ENCODE measurements around the gene MAML1. TPM values are rescaled to one million over a fixed set of nuclear protein-coding genes. Genes with fewer than 3 reads are reported as not detected.

The MAML1 gene
- total and polyA plus RNA-seq, 3 donors from 2014 or later = 23.5 to 60.7 (median 52.5) TPM

DNA sequence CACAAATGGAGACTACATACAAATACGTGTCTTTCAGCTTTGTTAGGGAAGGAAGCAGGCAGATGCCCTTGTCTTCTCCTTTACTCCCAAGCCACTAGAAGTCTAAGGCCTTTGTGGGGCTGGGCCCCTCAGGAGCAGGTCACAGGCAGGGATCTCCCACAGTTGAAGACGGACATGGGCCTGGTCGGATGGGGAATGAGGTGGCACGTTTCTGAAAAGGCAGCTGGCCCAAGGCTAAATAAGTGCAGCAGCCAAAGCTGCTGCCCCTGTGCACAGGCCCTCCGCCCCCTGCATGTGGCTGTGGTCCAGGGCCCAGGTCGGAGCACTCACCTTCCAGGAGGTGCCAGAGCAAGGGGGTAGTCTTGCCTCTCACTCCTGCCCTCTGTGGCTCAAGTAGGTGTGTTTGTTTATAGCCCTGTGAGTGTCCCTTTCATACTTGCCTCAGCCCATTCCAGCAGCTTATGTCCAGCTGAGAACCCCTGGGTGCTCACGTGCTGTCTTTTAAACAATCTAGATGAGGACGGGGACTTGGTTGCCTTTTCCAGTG lies 89.9 kb downstream of the MAML1 start:
- no peak for DNase-seq
- Histone ChIP-seq H3K9me3 (no peaks in the 10 kb centered on the region), H3K36me3 (ENCODE audit: low read depth, missing control alignments) (no peaks in the 10 kb centered on the region), H3K4me3 (peak overlapping the region; percentile 99 to 100), H3K27me3 (no peaks in the 10 kb centered on the region), H3K27ac (peak overlapping the region; percentile 100), H3K4me1 (peaks cover 56% of the 10 kb centered on the region)
- intact Hi-C loops (cut with DNase I; ENCODE audit: low total_unique reads) = no loop called here
- TF ChIP-seq POLR2A (IDR thresholded peaks at IDR 0.05) = no peak
- TF ChIP-seq, protein P1, sequence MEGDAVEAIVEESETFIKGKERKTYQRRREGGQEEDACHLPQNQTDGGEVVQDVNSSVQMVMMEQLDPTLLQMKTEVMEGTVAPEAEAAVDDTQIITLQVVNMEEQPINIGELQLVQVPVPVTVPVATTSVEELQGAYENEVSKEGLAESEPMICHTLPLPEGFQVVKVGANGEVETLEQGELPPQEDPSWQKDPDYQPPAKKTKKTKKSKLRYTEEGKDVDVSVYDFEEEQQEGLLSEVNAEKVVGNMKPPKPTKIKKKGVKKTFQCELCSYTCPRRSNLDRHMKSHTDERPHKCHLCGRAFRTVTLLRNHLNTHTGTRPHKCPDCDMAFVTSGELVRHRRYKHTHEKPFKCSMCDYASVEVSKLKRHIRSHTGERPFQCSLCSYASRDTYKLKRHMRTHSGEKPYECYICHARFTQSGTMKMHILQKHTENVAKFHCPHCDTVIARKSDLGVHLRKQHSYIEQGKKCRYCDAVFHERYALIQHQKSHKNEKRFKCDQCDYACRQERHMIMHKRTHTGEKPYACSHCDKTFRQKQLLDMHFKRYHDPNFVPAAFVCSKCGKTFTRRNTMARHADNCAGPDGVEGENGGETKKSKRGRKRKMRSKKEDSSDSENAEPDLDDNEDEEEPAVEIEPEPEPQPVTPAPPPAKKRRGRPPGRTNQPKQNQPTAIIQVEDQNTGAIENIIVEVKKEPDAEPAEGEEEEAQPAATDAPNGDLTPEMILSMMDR (IDR thresholded peaks at IDR 0.05) = no peak
- WGBS, 2 donors = 38 to 43% methylated on average over 5 to 8 of the region's 8 CpGs

DNA sequence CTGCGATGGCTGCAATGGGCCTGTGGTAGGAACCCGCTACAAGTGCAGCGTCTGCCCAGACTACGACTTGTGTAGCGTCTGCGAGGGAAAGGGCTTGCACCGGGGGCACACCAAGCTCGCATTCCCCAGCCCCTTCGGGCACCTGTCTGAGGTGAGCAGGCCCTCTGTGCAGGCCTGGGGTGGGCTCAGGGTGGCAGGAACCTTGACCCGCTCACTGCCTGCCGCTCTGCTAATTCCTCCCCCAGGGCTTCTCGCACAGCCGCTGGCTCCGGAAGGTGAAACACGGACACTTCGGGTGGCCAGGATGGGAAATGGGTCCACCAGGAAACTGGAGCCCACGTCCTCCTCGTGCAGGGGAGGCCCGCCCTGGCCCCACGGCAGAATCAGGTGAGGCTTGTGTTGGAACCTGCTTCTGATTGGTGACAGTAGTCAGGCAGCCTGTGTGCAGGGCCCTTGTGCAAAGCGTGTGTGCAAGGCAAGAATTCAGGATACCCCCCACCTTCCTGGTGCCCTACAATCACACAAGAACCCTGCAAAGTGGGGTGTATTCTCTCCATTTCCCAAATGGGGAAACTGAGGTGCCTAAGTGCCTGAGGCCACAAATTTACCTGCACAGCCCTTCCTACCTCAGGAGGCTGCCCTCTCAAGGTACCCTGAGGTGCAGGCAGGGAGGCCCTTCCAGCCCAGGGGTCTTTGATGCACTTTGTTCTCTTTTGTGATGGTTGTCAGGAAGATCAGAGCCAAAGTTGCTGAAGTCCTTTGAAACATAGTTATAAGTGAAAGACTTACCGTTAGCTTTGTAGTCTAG lies 91.5 kb downstream of the MAML1 start:
- Histone ChIP-seq H3K27ac (no peak overlapping the region), H3K27me3 (no peaks in the 10 kb centered on the region), H3K4me3 (no peak overlapping the region), H3K9me3 (no peaks in the 10 kb centered on the region), H3K4me1 (peaks cover 48% of the 10 kb centered on the region), H3K36me3 (ENCODE audit: low read depth, missing control alignments) (no peaks in the 10 kb centered on the region)
- intact Hi-C loops (cut with DNase I; ENCODE audit: low total_unique reads) = no loop called here
- DNase-seq = no peak
- whole genome bisulfite sequencing, 2 donors = 83 to 92% methylated on average over 11 to 22 of the region's 22 CpGs
- TF ChIP-seq POLR2A (IDR thresholded peaks at IDR 0.05) = no peak
- TF ChIP-seq, protein P1 (IDR thresholded peaks at IDR 0.05) = no peak

DNA sequence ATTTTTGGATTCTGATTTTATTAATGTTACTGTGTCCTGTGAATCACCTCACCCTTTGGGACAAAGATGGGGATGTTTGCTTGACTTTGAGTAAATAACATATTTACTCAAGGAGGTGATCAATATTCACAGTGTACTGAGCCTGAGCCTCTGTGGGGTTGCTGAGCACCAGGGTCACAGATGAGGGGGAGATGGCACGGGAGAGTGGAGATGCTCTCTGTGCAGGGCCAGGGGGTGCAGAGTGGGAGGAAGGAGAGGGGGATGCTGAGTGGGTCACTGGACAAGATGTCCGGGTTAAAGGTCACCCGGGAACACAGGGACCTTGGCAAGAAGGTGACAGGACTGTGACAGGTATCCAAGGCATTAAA lies 92.1 kb downstream of the MAML1 start:
- Histone ChIP-seq H3K27me3 (no peaks in the 10 kb centered on the region), H3K4me1 (peaks cover 42% of the 10 kb centered on the region), H3K4me3 (no peak overlapping the region), H3K36me3 (ENCODE audit: low read depth, missing control alignments) (no peaks in the 10 kb centered on the region), H3K27ac (no peak overlapping the region), H3K9me3 (no peaks in the 10 kb centered on the region)
- intact Hi-C loops (cut with DNase I; ENCODE audit: low total_unique reads) = no loop called here
- WGBS, 2 donors = 70 to 88% methylated on average over 3 of the region's 3 CpGs
- TF ChIP-seq, protein P1 (IDR thresholded peaks at IDR 0.05) = no peak
- DNase-seq = no peak

DNA sequence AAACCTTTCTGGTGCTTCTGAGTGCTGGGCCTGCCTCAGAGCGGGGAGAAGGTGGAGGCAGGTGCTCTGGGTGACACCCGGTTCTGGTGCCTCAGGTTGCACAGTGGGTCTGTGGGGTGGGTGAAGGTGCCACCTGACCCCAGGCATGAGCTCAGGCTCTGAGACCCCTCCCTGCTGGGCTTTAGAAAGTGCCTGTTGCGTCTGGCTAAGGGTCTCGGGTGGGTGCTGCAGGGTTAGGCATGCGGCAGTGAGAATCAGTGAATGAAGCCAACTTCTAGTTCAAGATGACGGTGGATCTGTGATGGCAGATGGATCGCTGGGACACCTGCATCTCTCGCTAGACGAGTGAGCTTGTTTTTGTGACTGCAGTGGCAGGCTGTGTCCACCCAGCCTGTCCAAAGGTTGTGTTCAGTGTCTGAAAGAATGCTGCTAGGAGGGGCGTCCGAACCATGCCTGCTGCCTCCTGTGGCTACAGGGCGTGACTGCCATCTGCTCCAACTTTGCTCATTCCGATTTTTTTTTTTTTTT lies 93.1 kb downstream of the MAML1 start:
- DNase-seq = no peak
- TF ChIP-seq POLR2A (IDR thresholded peaks at IDR 0.05) = no peak
- TF ChIP-seq, protein P1 (IDR thresholded peaks at IDR 0.05) = no peak
- Histone ChIP-seq H3K9me3 (no peaks in the 10 kb centered on the region), H3K27ac (no peak overlapping the region), H3K4me1 (peaks cover 35% of the 10 kb centered on the region), H3K36me3 (ENCODE audit: low read depth, missing control alignments) (no peaks in the 10 kb centered on the region), H3K4me3 (no peak overlapping the region), H3K27me3 (no peaks in the 10 kb centered on the region)
- 76 to 80% methylated on average over 12 to 13 of the region's 13 CpGs for WGBS, 2 donors
- intact Hi-C loops (cut with DNase I; ENCODE audit: low total_unique reads) = no loop called here

MicroRNAs encoded within 50 kb of the gene (microRNA counts, 767-probe panel; counts per million panel counts)
- 0 to 152 counts per million in 2 donors for microRNA hsa-miR-1229

Small RNA genes within 50 kb of the gene (microRNA-seq; reads per million reads assigned to microRNA genes)
- 0 to 5.5 reads per million in 2 donors for gene MIR1229 (ENCODE audit: borderline number of aligned reads in 2 of 2, borderline replicate concordance in 1 of 2)

Small RNA genes within 50 kb of the gene (small RNA-seq; reads per million reads assigned to genes)
- gene MIR1229 = 0 to 0.18 reads per million in 2 donors

Other genes with a start within 250 kb of the MAML1 start
- gene RUFY1, start 182.3 kb upstream of the MAML1 start, total RNA-seq = 10 to 100 TPM; 47.0 to 51.2 TPM
- gene RUFY1, start 182.3 kb upstream of the MAML1 start, polyA plus RNA-seq (ENCODE audit: insufficient read depth, low read depth, low replicate concordance) = 28.6 TPM
- 100 to 1,000 TPM; 626 to 636 TPM for gene HNRNPH1, start 109.2 kb upstream of the MAML1 start, total RNA-seq
- gene HNRNPH1, start 109.2 kb upstream of the MAML1 start, polyA plus RNA-seq (ENCODE audit: insufficient read depth, low read depth, low replicate concordance) = 395 TPM
- gene CBY3, start 51.8 kb upstream of the MAML1 start, total RNA-seq = 10 to 100 TPM in 1 of 2 donors, 1 to 10 TPM in 1; 6.4 to 12.8 TPM
- 7.8 TPM for gene CBY3, start 51.8 kb upstream of the MAML1 start, polyA plus RNA-seq (ENCODE audit: insufficient read depth, low read depth, low replicate concordance)
- 100 to 1,000 TPM; 296 to 351 TPM for gene CANX, start 33.9 kb upstream of the MAML1 start, total RNA-seq
- 462 TPM for gene CANX, start 33.9 kb upstream of the MAML1 start, polyA plus RNA-seq (ENCODE audit: insufficient read depth, low read depth, low replicate concordance)
- 10 to 100 TPM in 1 of 2 donors, 1 to 10 TPM in 1; 3.7 to 10.3 TPM for gene LTC4S, start 61.2 kb downstream of the MAML1 start, total RNA-seq
- 4.8 TPM for gene LTC4S, start 61.2 kb downstream of the MAML1 start, polyA plus RNA-seq (ENCODE audit: insufficient read depth, low read depth, low replicate concordance)
- gene MGAT4B, start 74.0 kb downstream of the MAML1 start, total RNA-seq = 100 to 1,000 TPM; 149 to 152 TPM
- gene MGAT4B, start 74.0 kb downstream of the MAML1 start, polyA plus RNA-seq (ENCODE audit: insufficient read depth, low read depth, low replicate concordance) = 67.9 TPM
- 100 to 1,000 TPM; 192 to 255 TPM for gene SQSTM1, start 88.1 kb downstream of the MAML1 start, total RNA-seq
- gene SQSTM1, start 88.1 kb downstream of the MAML1 start, polyA plus RNA-seq (ENCODE audit: insufficient read depth, low read depth, low replicate concordance) = 165 TPM
- 10 to 100 TPM; 58.7 to 61.4 TPM for gene MRNIP, start 126.0 kb downstream of the MAML1 start, total RNA-seq
- gene MRNIP, start 126.0 kb downstream of the MAML1 start, polyA plus RNA-seq (ENCODE audit: insufficient read depth, low read depth, low replicate concordance) = 34.9 TPM
- 100 to 1,000 TPM; 122 to 134 TPM for gene TBC1D9B, start 175.1 kb downstream of the MAML1 start, total RNA-seq
- 76.1 TPM for gene TBC1D9B, start 175.1 kb downstream of the MAML1 start, polyA plus RNA-seq (ENCODE audit: insufficient read depth, low read depth, low replicate concordance)